BLaER1 (cell line): Measurements from ENCODE around the gene IL17RA.
"Not testable (repeated sequence)": the region's sequence is repeated elsewhere in the genome, so short reads cannot be mapped to it uniquely, and the experiment has no call there.

Source experiments
- H3K27ac ChIP-seq: shearing (Covaris generic); formaldehyde crosslinking; 2 replicates; pipeline ENCODE4 v1.8.1; 2022
- H3K27me3 ChIP-seq: shearing (Covaris generic); formaldehyde crosslinking; 2 replicates; pipeline ENCODE4 v1.8.1; 2022
- H3K36me3 ChIP-seq: shearing (Covaris generic); formaldehyde crosslinking; 2 replicates; pipeline ENCODE4 v1.8.1; 2022
- H3K4me1 ChIP-seq: shearing (Covaris generic); formaldehyde crosslinking; 2 replicates; pipeline ENCODE4 v1.8.1; 2022
- H3K4me2 ChIP-seq: shearing (Covaris generic); formaldehyde crosslinking; 2 replicates; pipeline ENCODE4 v1.8.1; 2022
- H3K4me3 ChIP-seq: shearing (Covaris generic); formaldehyde crosslinking; 2 replicates; pipeline ENCODE4 v1.8.1; 2022
- H3K9ac ChIP-seq: shearing (Covaris generic); formaldehyde crosslinking; 2 replicates; pipeline ENCODE4 v1.8.1; 2022
- H3K9me3 ChIP-seq: shearing (Covaris generic); formaldehyde crosslinking; 2 replicates; pipeline ENCODE4 v1.8.1; 2022
- H4K20me1 ChIP-seq: shearing (Covaris generic); formaldehyde crosslinking; 2 replicates; pipeline ENCODE4 v1.8.1; 2022
- Cebpa-rat ChIP-seq: shearing (Covaris generic); IDR thresholded peaks from 2 replicates; pipeline ENCODE4 v1.8.1; 2022

IL17RA gene

GRCh38 chr22:17084554-17085276, at the start of gene IL17RA:
Gene IL17RA (plus strand): TSS chr22:17085000. CDS start chr22:17085092, 92 bp downstream.
- no peaks in the 10 kb centered on the region for H3K36me3 ChIP-seq
- H3K4me3 ChIP-seq = peak within 1 kb of the TSS; percentile 96
- H3K4me1 ChIP-seq = peaks cover 53% of the 10 kb centered on the region
- H3K27me3 ChIP-seq = no peaks in the 10 kb centered on the region
- peak within 1 kb of the TSS; percentile 95 for H3K27ac ChIP-seq
- H3K4me2 ChIP-seq = peak within 1 kb of the TSS; percentile 99
- TF ChIP-seq Cebpa-rat = no peak
- H4K20me1 ChIP-seq = peaks cover 43% of the 10 kb centered on the region
- peak within 1 kb of the TSS; percentile 93 for H3K9ac ChIP-seq
- no peaks in the 10 kb centered on the region for H3K9me3 ChIP-seq

- Histone ChIP-seq H3K27ac (no peak overlapping the region), H3K4me1 (peaks cover 13% of the 10 kb centered on the region), H3K9ac (no peak overlapping the region)
Measured at GRCh38 chr22:17035246-17035645, 49.6 kb upstream of the IL17RA start.

GRCh38 chr22:17035976-17036841, 48.6 kb upstream of the IL17RA start:
- Histone ChIP-seq H3K27me3 (peaks cover 27% of the 10 kb centered on the region), H3K4me1 (peaks cover 13% of the 10 kb centered on the region)
- not testable (repeated sequence) for H3K4me3 ChIP-seq, H3K4me2 ChIP-seq, H3K36me3 ChIP-seq, H3K27ac ChIP-seq, H4K20me1 ChIP-seq, H3K9ac ChIP-seq, H3K9me3 ChIP-seq

More at GRCh38 chr22:17035246-17035645, 49.6 kb upstream of the IL17RA start:
- Histone ChIP-seq H3K4me2 (no peak overlapping the region), H3K36me3 (no peaks in the 10 kb centered on the region), H4K20me1 (no peaks in the 10 kb centered on the region), H3K27me3 (peaks cover 27% of the 10 kb centered on the region), H3K9me3 (peaks cover 4% of the 10 kb centered on the region; the same call in 1 of the 2 replicates), H3K4me3 (no peak overlapping the region)
- TF ChIP-seq Cebpa-rat = no peak

- peaks cover 27% of the 10 kb centered on the region for H3K27me3 ChIP-seq
- H3K36me3 ChIP-seq, H3K4me3 ChIP-seq, H3K4me2 ChIP-seq, H4K20me1 ChIP-seq, H3K9ac ChIP-seq, H3K9me3 ChIP-seq, H3K27ac ChIP-seq, H3K4me1 ChIP-seq: not testable (repeated sequence)
Measured at GRCh38 chr22:17036842-17037711, 47.7 kb upstream of the IL17RA start.

GRCh38 chr22:17043521-17043920, 41.3 kb upstream of the IL17RA start:
- Histone ChIP-seq H3K27ac (no peak overlapping the region), H3K9me3 (no peaks in the 10 kb centered on the region), H3K4me3 (no peak overlapping the region), H3K36me3 (no peaks in the 10 kb centered on the region), H4K20me1 (no peaks in the 10 kb centered on the region), H3K9ac (no peak overlapping the region), H3K27me3 (no peaks in the 10 kb centered on the region), H3K4me2 (no peak overlapping the region), H3K4me1 (peaks cover 10% of the 10 kb centered on the region)
- no peak for TF ChIP-seq Cebpa-rat

GRCh38 chr22:17046566-17047348, 38.0 kb upstream of the IL17RA start:
- peaks cover 23% of the 10 kb centered on the region for H3K4me1 ChIP-seq
- TF ChIP-seq Cebpa-rat = no peak
- no peak overlapping the region for H3K4me2 ChIP-seq
- no peaks in the 10 kb centered on the region for H3K36me3 ChIP-seq
- H3K9ac ChIP-seq = no peak overlapping the region
- H3K9me3 ChIP-seq = no peaks in the 10 kb centered on the region
- no peaks in the 10 kb centered on the region for H4K20me1 ChIP-seq
- H3K27me3 ChIP-seq = no peaks in the 10 kb centered on the region
- H3K27ac ChIP-seq = no peak overlapping the region
- H3K4me3 ChIP-seq = no peak overlapping the region

GRCh38 chr22:17047656-17048055, 37.1 kb upstream of the IL17RA start:
- Histone ChIP-seq H3K9ac (no peak overlapping the region), H3K4me3 (no peak overlapping the region), H4K20me1 (no peaks in the 10 kb centered on the region), H3K9me3 (no peaks in the 10 kb centered on the region), H3K27me3 (no peaks in the 10 kb centered on the region), H3K4me1 (peaks cover 23% of the 10 kb centered on the region), H3K36me3 (no peaks in the 10 kb centered on the region), H3K27ac (no peak overlapping the region), H3K4me2 (no peak overlapping the region; the same call in 1 of the 2 replicates)
- no peak for TF ChIP-seq Cebpa-rat

GRCh38 chr22:17056058-17056457, 28.7 kb upstream of the IL17RA start:
- Histone ChIP-seq H3K27me3 (no peaks in the 10 kb centered on the region), H3K4me2 (no peak overlapping the region), H3K27ac (no peak overlapping the region), H3K9me3 (no peaks in the 10 kb centered on the region), H3K9ac (no peak overlapping the region), H3K4me3 (no peak overlapping the region), H3K4me1 (0 out of 2 replicates have a peak, but pooled peaks cover 5% of the 10 kb centered on the region), H4K20me1 (no peaks in the 10 kb centered on the region), H3K36me3 (no peaks in the 10 kb centered on the region)
- TF ChIP-seq Cebpa-rat = no peak

GRCh38 chr22:17056807-17057206, 28.0 kb upstream of the IL17RA start:
- Histone ChIP-seq H4K20me1 (no peaks in the 10 kb centered on the region), H3K27me3 (no peaks in the 10 kb centered on the region), H3K9me3 (no peaks in the 10 kb centered on the region), H3K36me3 (no peaks in the 10 kb centered on the region), H3K27ac (no peak overlapping the region), H3K4me1 (0 out of 2 replicates have a peak, but pooled peaks cover 6% of the 10 kb centered on the region), H3K4me2 (no peak overlapping the region), H3K9ac (no peak overlapping the region), H3K4me3 (no peak overlapping the region)
- no peak for TF ChIP-seq Cebpa-rat
